Testis (tissue), 3 donors: ENCODE data around the gene ESAM. TPM values are rescaled to one million over a fixed set of nuclear protein-coding genes. Genes with fewer than 3 reads are reported as not detected.
A peak's percentile ranks its signal among the peaks of the same experiment; 100 is the strongest.

Experiments
- DNase-seq: peaks from one replicate; pipeline ENCODE4 v3.0.0-alpha.2; 2019
- H3K27ac ChIP-seq, 2 donors: fragments of 200-600 bp; sonication (generic); one replicate each; pipeline ENCODE4 v1.5.1; 2019
- H3K27me3 ChIP-seq: fragments of 200-600 bp; sonication (generic); one replicate; pipeline ENCODE4 v1.5.1; 2019
- H3K36me3 ChIP-seq: fragments of 200-600 bp; sonication (generic); one replicate; pipeline ENCODE4 v1.5.1; 2017; ENCODE audit warnings: low read depth; ENCODE audit errors: missing control alignments
- H3K4me1 ChIP-seq: fragments of 200-600 bp; sonication (generic); one replicate; pipeline ENCODE4 v1.5.1; 2019
- H3K4me3 ChIP-seq, 2 donors: fragments of 200-600 bp; sonication (generic); one replicate each; pipeline ENCODE4 v1.5.1; 2017 to 2019
- H3K9me3 ChIP-seq: fragments of 200-600 bp; sonication (generic); one replicate; pipeline ENCODE4 v1.5.1; 2017
- POLR2A ChIP-seq: fragments of 450-650 bp; IDR thresholded peaks from one replicate; pipeline ENCODE4 v1.6.1; 2017; ENCODE audit warnings: antibody characterized with exemption, mild to moderate bottlenecking, moderate library complexity
- WGBS, 2 donors: methylation state at CpG; one replicate each; pipeline ENCODE4 v1.1.5; 2018; 5-methylcytosine and 5-hydroxymethylcytosine counted together
- intact Hi-C: fragments of 100-400 bp; cut with DNase I; formaldehyde crosslinking; loops from one replicate; pipeline ENCODE4 v1.15.1; 2023; ENCODE audit warnings: low total_unique reads
- polyA plus RNA-seq: library from polyadenylated mRNA; stranded (reverse); fragments of 350-450 nt; fragmentation: Illumina TruSeq; extraction: RNeasy Lipid Tissue Mini Kit (QIAGEN cat#74804); gene quantifications from one replicate; pipeline ENCODE4 v1.2.3, GENCODE V29; 2014; ENCODE audit warnings: low read depth, low replicate concordance; ENCODE audit not compliant: insufficient read depth
- total RNA-seq, 2 donors: library from RNA; depleted of rRNA; stranded (reverse); fragments of >200 nt; gene quantifications; one replicate each; pipeline ENCODE4 v1.2.3, GENCODE V29; 2016
- TF ChIP-seq, protein P1 (sequence below), 3 experiments: fragments of 450-650 bp in 2 of 3; fragments of 200-600 bp in 1 of 3; sonication (generic) in 1 of 3; IDR thresholded peaks; one replicate each; pipeline ENCODE4 v1.5.1; 2016 to 2019; ENCODE audit warnings: antibody characterized with exemption in 3 of 3, mild to moderate bottlenecking in 2 of 3, moderate library complexity in 1 of 3

The ESAM gene
- total and polyA plus RNA-seq, 3 donors from 2014 or later: 6.0 to 15.8 (median 10.6) TPM

DNA sequence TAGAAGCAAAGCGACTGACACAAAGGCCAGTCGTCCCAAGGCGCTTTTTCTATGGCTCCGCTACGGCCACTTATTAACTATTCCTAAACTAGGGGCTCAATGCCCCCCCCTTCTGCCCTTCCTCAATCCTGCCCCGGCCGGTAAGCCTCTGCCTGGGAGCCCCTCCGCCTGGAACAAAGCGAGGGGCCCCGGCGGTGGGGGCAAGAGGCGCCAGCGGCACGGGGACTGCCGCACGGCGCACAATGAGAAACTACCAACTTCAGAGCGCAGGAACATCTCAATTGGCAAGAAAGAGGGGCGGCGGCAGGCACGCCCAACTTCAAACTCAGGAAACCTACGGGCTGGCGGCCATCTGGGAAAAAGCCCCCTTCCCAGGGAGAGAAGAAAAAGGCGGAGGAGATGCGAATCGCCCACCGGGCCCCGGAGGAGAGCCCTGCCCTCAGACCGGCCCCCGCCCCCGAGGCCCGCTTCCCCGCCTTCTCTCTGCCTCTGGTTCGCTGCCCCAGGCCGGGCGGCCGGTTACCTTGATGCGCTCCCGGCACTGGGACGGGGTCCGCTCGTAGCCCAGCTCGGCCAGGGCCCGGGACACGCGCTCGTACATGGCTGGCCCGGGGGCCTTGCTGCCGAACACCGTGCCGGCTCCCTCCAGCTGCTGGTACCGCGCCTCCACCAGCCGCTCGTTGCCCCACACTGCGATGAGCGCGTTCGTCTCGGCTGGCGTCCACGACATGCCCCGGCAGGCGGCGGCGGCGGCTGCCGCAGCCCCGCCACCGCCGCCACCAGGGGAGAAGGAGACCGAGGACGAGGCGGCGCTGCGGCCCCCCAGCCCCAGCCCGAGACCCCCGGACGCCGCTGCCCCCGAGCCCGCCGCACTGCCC is 37.5 kb upstream of the ESAM start:
- intact Hi-C loops: no loop called here
- H3K27me3 ChIP-seq: no peaks in the 10 kb centered on the region
- TF ChIP-seq POLR2A: no peak
- TF ChIP-seq, protein P1, sequence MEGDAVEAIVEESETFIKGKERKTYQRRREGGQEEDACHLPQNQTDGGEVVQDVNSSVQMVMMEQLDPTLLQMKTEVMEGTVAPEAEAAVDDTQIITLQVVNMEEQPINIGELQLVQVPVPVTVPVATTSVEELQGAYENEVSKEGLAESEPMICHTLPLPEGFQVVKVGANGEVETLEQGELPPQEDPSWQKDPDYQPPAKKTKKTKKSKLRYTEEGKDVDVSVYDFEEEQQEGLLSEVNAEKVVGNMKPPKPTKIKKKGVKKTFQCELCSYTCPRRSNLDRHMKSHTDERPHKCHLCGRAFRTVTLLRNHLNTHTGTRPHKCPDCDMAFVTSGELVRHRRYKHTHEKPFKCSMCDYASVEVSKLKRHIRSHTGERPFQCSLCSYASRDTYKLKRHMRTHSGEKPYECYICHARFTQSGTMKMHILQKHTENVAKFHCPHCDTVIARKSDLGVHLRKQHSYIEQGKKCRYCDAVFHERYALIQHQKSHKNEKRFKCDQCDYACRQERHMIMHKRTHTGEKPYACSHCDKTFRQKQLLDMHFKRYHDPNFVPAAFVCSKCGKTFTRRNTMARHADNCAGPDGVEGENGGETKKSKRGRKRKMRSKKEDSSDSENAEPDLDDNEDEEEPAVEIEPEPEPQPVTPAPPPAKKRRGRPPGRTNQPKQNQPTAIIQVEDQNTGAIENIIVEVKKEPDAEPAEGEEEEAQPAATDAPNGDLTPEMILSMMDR (IDR thresholded peaks at IDR 0.05): no peak
- peak overlapping the region; percentile 95 to 99 for H3K27ac ChIP-seq
- peak overlapping the region; percentile 91 to 98 for H3K4me3 ChIP-seq
- no peaks in the 10 kb centered on the region for H3K36me3 ChIP-seq
- H3K9me3 ChIP-seq: no peaks in the 10 kb centered on the region
- peaks cover 9% of the 10 kb centered on the region for H3K4me1 ChIP-seq
- DNase-seq: peak; percentile 52
- 0 to 2% methylated on average over 38 to 59 of the region's 83 CpGs for WGBS, 2 donors

DNA sequence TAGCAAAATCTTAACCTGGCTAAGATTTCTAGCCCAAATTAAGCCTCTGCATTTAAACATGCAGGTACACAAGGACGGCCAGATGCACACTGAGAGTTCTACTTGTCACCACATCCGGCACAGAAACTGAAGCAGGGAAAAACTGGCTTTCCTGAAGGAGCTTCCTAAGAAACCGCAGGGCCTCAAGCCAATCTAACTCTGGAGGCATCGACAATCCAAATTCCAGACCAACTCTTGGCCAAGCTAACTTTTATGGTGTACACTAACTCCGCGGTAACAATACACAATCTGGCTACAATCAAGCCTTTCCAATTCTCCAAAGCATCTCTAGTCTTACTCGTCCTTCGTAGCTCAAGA is 36.9 kb upstream of the ESAM start:
- peaks cover 9% of the 10 kb centered on the region for H3K4me1 ChIP-seq
- no peaks in the 10 kb centered on the region for H3K27me3 ChIP-seq
- no peaks in the 10 kb centered on the region for H3K36me3 ChIP-seq
- 1 to 3% methylated on average over 8 of the region's 8 CpGs for WGBS, 2 donors
- H3K4me3 ChIP-seq: peak overlapping the region; percentile 91 to 98
- peak overlapping the region; percentile 95 to 99 for H3K27ac ChIP-seq
- peak; percentile 33 for DNase-seq
- no peaks in the 10 kb centered on the region for H3K9me3 ChIP-seq
- intact Hi-C loops: no loop called here
- TF ChIP-seq, protein P1 (IDR thresholded peaks at IDR 0.05): no peak
- TF ChIP-seq POLR2A: no peak

DNA sequence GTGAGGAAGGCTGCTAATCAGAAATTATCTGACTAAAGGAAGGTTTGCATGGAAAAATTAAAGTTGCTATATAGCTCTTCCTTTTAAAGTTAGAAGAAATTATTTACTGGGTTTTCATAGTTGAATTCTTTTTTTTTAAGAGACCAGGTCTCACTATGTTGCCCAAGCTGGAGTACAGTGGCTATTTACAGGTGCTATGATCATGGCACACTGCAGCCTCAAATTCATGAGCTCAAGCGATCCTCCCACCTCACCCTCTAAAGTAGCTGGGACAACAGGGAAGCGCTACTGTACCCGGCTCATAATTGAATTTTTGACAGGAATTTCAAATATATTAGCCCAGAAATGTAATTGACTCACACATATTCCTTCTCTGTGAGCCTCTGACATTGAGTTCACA is 34.2 kb upstream of the ESAM start:
- Histone ChIP-seq H3K4me1 (peaks cover 9% of the 10 kb centered on the region), H3K9me3 (no peaks in the 10 kb centered on the region), H3K4me3 (no peak overlapping the region), H3K27ac (no peak overlapping the region), H3K27me3 (no peaks in the 10 kb centered on the region), H3K36me3 (no peaks in the 10 kb centered on the region)
- WGBS, 2 donors: 85 to 86% methylated on average over 3 of the region's 3 CpGs
- DNase-seq: no peak
- intact Hi-C loops: no loop called here
- TF ChIP-seq, protein P1 (IDR thresholded peaks at IDR 0.05): no peak
- no peak for TF ChIP-seq POLR2A

DNA sequence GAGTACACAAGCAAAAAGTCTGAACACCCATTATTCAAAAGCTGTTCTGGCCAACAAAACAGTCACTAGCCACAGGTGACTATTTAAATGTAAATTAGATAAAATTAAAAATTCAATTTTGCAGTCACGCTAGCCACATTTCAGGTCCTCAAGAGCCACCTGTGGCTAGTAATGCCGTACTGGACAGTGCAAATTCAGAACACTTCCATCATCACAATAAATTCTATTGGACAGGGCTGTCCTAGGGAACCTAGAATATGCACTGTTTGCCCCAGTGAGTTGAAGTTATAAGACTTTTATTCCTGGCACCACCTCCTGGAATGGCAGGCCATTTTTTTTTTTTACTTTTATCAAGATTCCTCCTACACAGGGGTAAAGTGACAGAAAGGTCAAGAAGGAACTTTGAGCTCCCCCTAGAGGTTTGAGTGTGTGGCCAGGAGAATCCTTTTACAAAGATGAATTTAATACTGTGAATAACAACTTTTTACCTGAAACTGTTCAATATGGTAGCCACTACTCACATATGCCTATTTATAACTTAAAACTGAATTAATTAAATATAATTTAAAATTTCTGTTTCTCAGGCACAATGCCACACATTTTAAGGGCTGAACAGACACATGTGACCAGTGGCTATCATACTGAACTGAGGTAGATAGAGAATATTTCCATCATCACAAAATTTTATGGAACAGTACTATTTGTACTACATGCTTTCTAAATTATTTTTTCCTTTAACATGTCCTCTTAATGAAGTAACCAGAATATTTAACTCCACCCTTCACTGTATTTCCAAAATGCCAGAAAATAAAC is 31.6 kb upstream of the ESAM start:
- intact Hi-C loops: no loop called here
- no peak overlapping the region for H3K4me3 ChIP-seq
- 82 to 97% methylated on average over 2 of the region's 2 CpGs for WGBS, 2 donors
- H3K27me3 ChIP-seq: no peaks in the 10 kb centered on the region
- no peaks in the 10 kb centered on the region for H3K9me3 ChIP-seq
- no peak overlapping the region for H3K27ac ChIP-seq
- no peaks in the 10 kb centered on the region for H3K36me3 ChIP-seq
- H3K4me1 ChIP-seq: peaks cover 1% of the 10 kb centered on the region
- TF ChIP-seq POLR2A: no peak
- TF ChIP-seq, protein P1 (IDR thresholded peaks at IDR 0.05): peak in 2 of 3 experiments; percentile 28 to 57
- DNase-seq: peak; percentile 25
